ENCODE data around the gene PLPP3.
A peak's percentile ranks its signal among the peaks of the same experiment; 100 is the strongest.

DNA sequence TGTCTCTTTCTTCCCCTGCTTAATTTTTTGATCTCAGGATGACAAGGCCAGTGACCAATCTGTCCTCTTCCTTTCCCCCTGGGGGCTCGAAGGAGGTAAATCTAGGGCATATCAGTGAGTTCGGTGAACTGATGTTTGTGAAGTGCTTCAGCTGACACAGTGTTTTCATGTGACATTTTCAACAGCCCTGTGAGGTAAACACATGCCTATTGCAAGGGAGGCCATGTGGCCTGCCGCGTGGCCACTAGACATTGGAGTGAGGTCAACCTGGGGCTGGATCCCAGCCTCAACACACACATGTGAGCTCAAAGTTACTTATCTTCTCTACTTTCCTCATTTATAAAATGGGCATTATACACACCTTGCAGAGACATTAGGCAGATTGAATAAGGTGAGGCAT is 126.3 kb downstream of the PLPP3 start:
- TF ChIP-seq CTCF (IDR thresholded peaks at IDR 0.05) (no peak), POLR2A (IDR thresholded peaks at IDR 0.05; ENCODE audit: low read depth) (no peak), POLR2AphosphoS5 (IDR thresholded peaks at IDR 0.05) (peak in 1 of 2 donors; percentile 56), EP300 (IDR thresholded peaks at IDR 0.05) (no peak)
